GM12874 (cell line): ENCODE data around the gene METTL9.

Experiments used
- TF ChIP-seq, protein P1 (sequence below): IDR thresholded peaks from 2 replicates; pipeline ENCODE4 v1.5.1; 2011; ENCODE audit warnings: low read depth, mild to moderate bottlenecking, control low read depth, low read length, moderate library complexity; ENCODE audit not compliant: insufficient read depth

Gene METTL9

GRCh38 chr16:21653571-21653970, 54.2 kb downstream of the METTL9 start:
- TF ChIP-seq, protein P1, sequence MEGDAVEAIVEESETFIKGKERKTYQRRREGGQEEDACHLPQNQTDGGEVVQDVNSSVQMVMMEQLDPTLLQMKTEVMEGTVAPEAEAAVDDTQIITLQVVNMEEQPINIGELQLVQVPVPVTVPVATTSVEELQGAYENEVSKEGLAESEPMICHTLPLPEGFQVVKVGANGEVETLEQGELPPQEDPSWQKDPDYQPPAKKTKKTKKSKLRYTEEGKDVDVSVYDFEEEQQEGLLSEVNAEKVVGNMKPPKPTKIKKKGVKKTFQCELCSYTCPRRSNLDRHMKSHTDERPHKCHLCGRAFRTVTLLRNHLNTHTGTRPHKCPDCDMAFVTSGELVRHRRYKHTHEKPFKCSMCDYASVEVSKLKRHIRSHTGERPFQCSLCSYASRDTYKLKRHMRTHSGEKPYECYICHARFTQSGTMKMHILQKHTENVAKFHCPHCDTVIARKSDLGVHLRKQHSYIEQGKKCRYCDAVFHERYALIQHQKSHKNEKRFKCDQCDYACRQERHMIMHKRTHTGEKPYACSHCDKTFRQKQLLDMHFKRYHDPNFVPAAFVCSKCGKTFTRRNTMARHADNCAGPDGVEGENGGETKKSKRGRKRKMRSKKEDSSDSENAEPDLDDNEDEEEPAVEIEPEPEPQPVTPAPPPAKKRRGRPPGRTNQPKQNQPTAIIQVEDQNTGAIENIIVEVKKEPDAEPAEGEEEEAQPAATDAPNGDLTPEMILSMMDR = no peak

DNA sequence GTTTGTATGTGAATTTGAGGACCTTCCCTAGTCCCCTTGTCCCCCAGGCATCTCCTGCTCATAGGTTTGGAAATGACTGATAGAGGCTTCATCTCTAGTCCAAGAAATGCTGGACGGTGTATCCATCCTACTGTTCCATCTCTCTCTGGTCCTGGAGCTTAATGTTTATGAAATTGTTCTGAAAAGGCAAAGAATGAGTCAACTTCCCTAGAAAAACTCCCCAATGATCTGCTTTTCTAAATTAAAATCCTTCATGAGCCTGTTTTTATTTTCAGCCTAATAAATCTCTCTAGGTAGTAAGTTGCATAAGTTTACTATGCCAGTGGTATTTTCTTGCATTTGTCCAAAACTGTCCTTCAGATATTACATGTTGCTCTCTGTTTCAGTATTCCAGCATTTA, 55.1 kb downstream of the METTL9 start:
- TF ChIP-seq, protein P1 = no peak

GRCh38 chr16:21654881-21655280, 55.5 kb downstream of the METTL9 start:
- TF ChIP-seq, protein P1 = no peak

DNA sequence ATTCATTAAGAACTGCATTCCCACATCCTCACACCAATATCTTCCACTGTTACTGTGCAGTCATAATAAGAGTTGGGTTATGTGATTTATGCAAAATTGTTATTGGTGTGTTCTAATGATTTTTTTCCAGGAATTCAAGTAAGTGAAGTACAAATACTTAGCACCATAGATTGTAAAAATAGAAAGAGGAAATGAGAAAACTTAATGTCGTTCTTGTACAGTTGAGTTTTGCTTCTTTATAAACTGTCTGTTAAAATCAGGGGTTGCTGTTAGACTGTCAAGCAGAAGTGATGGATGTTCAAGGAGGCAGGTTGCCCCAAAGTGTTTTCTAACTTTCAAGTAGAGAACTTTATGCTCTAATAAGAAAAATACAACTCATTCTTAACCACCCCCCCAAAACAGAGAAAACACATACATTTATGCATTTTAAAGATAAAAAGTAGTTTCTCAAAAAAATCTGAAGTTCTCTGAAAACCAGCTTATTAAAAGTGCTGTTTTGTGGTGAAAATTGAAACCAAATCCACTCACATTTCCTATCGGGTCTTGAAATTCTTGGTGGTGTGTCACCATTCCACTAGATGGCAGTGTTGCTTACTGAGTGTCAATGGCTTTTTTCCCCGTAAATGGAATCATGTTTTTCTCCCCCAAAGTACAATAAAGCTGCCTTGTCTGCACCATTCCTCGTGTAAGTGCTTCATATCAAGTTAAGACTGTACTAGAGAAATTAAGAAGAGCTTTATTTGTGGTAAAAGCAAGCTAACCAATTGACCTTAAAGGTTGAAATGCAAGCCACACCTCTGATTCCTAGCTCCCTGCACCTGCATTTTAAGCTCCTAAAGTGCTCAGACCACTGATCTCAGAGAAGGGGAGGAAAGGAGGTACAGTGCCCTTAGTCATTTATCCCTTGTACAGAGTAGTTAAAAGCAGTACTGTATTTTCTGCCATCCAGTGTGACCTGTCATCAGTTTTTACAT, 57.7 kb downstream of the METTL9 start:
- TF ChIP-seq, protein P1 = peak; percentile 71

DNA sequence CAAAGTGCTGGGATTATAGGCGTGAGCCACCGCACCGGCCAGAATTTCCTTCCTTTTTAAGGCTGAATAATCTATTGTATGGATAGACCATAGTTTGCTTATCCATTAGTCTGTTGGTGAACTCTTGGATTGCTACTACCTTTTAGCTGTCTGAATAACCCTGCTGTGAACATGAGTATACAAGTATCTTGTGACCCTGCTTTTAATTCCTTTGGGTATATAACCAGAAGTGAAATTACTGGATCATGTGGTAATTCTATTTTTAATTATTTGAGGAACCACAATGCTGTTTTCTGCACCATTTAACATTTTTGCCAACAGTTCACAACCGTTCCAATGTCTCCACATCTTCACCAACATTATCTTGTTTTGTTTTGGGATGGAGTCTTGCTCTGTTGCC, 59.7 kb downstream of the METTL9 start:
- TF ChIP-seq, protein P1 = no peak

- TF ChIP-seq, protein P1 = no peak
These were observed 64.7 kb downstream of the METTL9 start, which contains the start of gene OTOA for GRCh38 chr16:21663889-21664647. TSS of gene OTOA (plus strand) at chr16:21663968. CDS start at chr16:21678515, 14,547 bp downstream.
